ENCODE data around the gene LMBRD1.

- TF ChIP-seq EZH2phosphoT487 (conservative IDR thresholded peaks at IDR 0.05; ENCODE audit: low read length) = no peak
- TF ChIP-seq CTCF (IDR thresholded peaks at IDR 0.05; ENCODE audit: insufficient read depth, low read length, poor library complexity, severe bottlenecking) = peak; percentile 43
These were observed 66.8 kb downstream of the LMBRD1 start for GRCh38 chr6:69729870-69730449.

Data from SU-DHL-6 (cell line).